ENCODE data around the gene DOK6. TPM values are rescaled to one million over a fixed set of nuclear protein-coding genes. Genes with fewer than 3 reads are reported as not detected.
A peak's percentile ranks its signal among the peaks of the same experiment; 100 is the strongest.

The DOK6 gene
- polyA plus RNA-seq, 4 donors, result 0.27 to 5.7 (median 0.63) TPM; not detected in 1

GRCh38 chr18:69401972-69402532, 1.4 kb downstream of the DOK6 start:
- Histone ChIP-seq H3K4me1 (ENCODE audit: control insufficient read depth in 3 of 3, insufficient read depth in 2 of 3, low read depth in 1 of 3, low read length in 2 of 3) (no peaks in the 10 kb centered on the region), H3K36me3 (ENCODE audit: control insufficient read depth in 3 of 3, insufficient read depth in 2 of 3, low read depth in 1 of 3, low read length in 3 of 3) (no peaks in the 10 kb centered on the region), H3K27me3 (ENCODE audit: control insufficient read depth in 3 of 3, insufficient read depth in 3 of 3, low read length in 3 of 3) (peaks cover 13 to 36% (median 15%) of the 10 kb centered on the region in 3 donors), H3K9me3 (ENCODE audit: control insufficient read depth in 2 of 2, insufficient read depth in 1 of 2, low read depth in 1 of 2, low read length in 1 of 2) (peaks cover 0 to 1% of the 10 kb centered on the region in 2 donors), H3K4me3 (ENCODE audit: low read depth in 1 of 3, low read length in 3 of 3) (peak overlapping the region in 1 of 3 donors; percentile 63), H3K27ac (ENCODE audit: low read depth in 1 of 3, low read length in 2 of 3) (no peak overlapping the region)
- DNase-seq, result peak in 1 of 2 donors; percentile 2
- FAIRE-seq, result no peak
- WGBS, 3 donors, result 7 to 11% (median 11%) methylated on average over 19 of the region's 19 CpGs

GRCh38 chr18:69402533-69402989, 1.9 kb downstream of the DOK6 start:
- Histone ChIP-seq H3K27me3 (ENCODE audit: control insufficient read depth in 3 of 3, insufficient read depth in 3 of 3, low read length in 3 of 3) (peaks cover 13 to 36% (median 15%) of the 10 kb centered on the region in 3 donors), H3K4me3 (ENCODE audit: low read depth in 1 of 3, low read length in 3 of 3) (peak overlapping the region in 1 of 3 donors; percentile 63), H3K4me1 (ENCODE audit: control insufficient read depth in 3 of 3, insufficient read depth in 2 of 3, low read depth in 1 of 3, low read length in 2 of 3) (no peaks in the 10 kb centered on the region), H3K27ac (ENCODE audit: low read depth in 1 of 3, low read length in 2 of 3) (no peak overlapping the region), H3K9me3 (ENCODE audit: control insufficient read depth in 2 of 2, insufficient read depth in 1 of 2, low read depth in 1 of 2, low read length in 1 of 2) (no peaks in the 10 kb centered on the region), H3K36me3 (ENCODE audit: control insufficient read depth in 3 of 3, insufficient read depth in 2 of 3, low read depth in 1 of 3, low read length in 3 of 3) (no peaks in the 10 kb centered on the region)
- FAIRE-seq, result no peak
- peak in 1 of 2 donors; percentile 17 for DNase-seq
- 10 to 20% (median 14%) methylated on average over 20 of the region's 20 CpGs for WGBS, 3 donors

- no peak for FAIRE-seq
- no peak for DNase-seq
- H3K27me3 ChIP-seq (ENCODE audit: control insufficient read depth in 3 of 3, insufficient read depth in 3 of 3, low read length in 3 of 3), result peaks cover 0 to 3% (median 0%) of the 10 kb centered on the region in 3 donors
- 69 to 81% (median 72%) methylated on average over 1 of the region's 1 CpG for WGBS, 3 donors
- H3K4me1 ChIP-seq (ENCODE audit: control insufficient read depth in 3 of 3, insufficient read depth in 2 of 3, low read depth in 1 of 3, low read length in 2 of 3), result no peaks in the 10 kb centered on the region
- no peaks in the 10 kb centered on the region for H3K36me3 ChIP-seq (ENCODE audit: control insufficient read depth in 3 of 3, insufficient read depth in 2 of 3, low read depth in 1 of 3, low read length in 3 of 3)
- H3K27ac ChIP-seq (ENCODE audit: low read depth in 1 of 3, low read length in 2 of 3), result no peak overlapping the region
- no peaks in the 10 kb centered on the region for H3K9me3 ChIP-seq (ENCODE audit: control insufficient read depth in 2 of 2, insufficient read depth in 1 of 2, low read depth in 1 of 2, low read length in 1 of 2)
- H3K4me3 ChIP-seq (ENCODE audit: low read depth in 1 of 3, low read length in 3 of 3), result no peak overlapping the region
Observed at GRCh38 chr18:69408522-69408921, 7.8 kb downstream of the DOK6 start.

GRCh38 chr18:69411199-69411598, 10.5 kb downstream of the DOK6 start:
- H3K27ac ChIP-seq (ENCODE audit: low read depth in 1 of 3, low read length in 2 of 3), result no peak overlapping the region
- FAIRE-seq (no peak), DNase-seq (no peak)
- no peaks in the 10 kb centered on the region for H3K27me3 ChIP-seq (ENCODE audit: control insufficient read depth in 3 of 3, insufficient read depth in 3 of 3, low read length in 3 of 3)
- H3K36me3 ChIP-seq (ENCODE audit: control insufficient read depth in 3 of 3, insufficient read depth in 2 of 3, low read depth in 1 of 3, low read length in 3 of 3), result no peaks in the 10 kb centered on the region
- no peaks in the 10 kb centered on the region for H3K4me1 ChIP-seq (ENCODE audit: control insufficient read depth in 3 of 3, insufficient read depth in 2 of 3, low read depth in 1 of 3, low read length in 2 of 3)
- H3K4me3 ChIP-seq (ENCODE audit: low read depth in 1 of 3, low read length in 3 of 3), result no peak overlapping the region
- no peaks in the 10 kb centered on the region for H3K9me3 ChIP-seq (ENCODE audit: control insufficient read depth in 2 of 2, insufficient read depth in 1 of 2, low read depth in 1 of 2, low read length in 1 of 2)

- no peaks in the 10 kb centered on the region for H3K27me3 ChIP-seq (ENCODE audit: control insufficient read depth in 3 of 3, insufficient read depth in 3 of 3, low read length in 3 of 3)
- H3K9me3 ChIP-seq (ENCODE audit: control insufficient read depth in 2 of 2, insufficient read depth in 1 of 2, low read depth in 1 of 2, low read length in 1 of 2), result no peaks in the 10 kb centered on the region
- DNase-seq, result no peak
- no peaks in the 10 kb centered on the region for H3K4me1 ChIP-seq (ENCODE audit: control insufficient read depth in 3 of 3, insufficient read depth in 2 of 3, low read depth in 1 of 3, low read length in 2 of 3)
- H3K36me3 ChIP-seq (ENCODE audit: control insufficient read depth in 3 of 3, insufficient read depth in 2 of 3, low read depth in 1 of 3, low read length in 3 of 3), result no peaks in the 10 kb centered on the region
- H3K4me3 ChIP-seq (ENCODE audit: low read depth in 1 of 3, low read length in 3 of 3), result no peak overlapping the region
- no peak for FAIRE-seq
- H3K27ac ChIP-seq (ENCODE audit: low read depth in 1 of 3, low read length in 2 of 3), result no peak overlapping the region
- WGBS, 3 donors, result 69 to 90% (median 69%) methylated on average over 1 of the region's 1 CpG
Observed at GRCh38 chr18:69414184-69414583, 13.5 kb downstream of the DOK6 start.

GRCh38 chr18:69432847-69433246, 32.2 kb downstream of the DOK6 start:
- Histone ChIP-seq H3K9me3 (ENCODE audit: control insufficient read depth in 2 of 2, insufficient read depth in 1 of 2, low read depth in 1 of 2, low read length in 1 of 2) (no peaks in the 10 kb centered on the region), H3K36me3 (ENCODE audit: control insufficient read depth in 3 of 3, insufficient read depth in 2 of 3, low read depth in 1 of 3, low read length in 3 of 3) (no peaks in the 10 kb centered on the region), H3K4me3 (ENCODE audit: low read depth in 1 of 3, low read length in 3 of 3) (no peak overlapping the region), H3K4me1 (ENCODE audit: control insufficient read depth in 3 of 3, insufficient read depth in 2 of 3, low read depth in 1 of 3, low read length in 2 of 3) (no peaks in the 10 kb centered on the region), H3K27ac (ENCODE audit: low read depth in 1 of 3, low read length in 2 of 3) (no peak overlapping the region), H3K27me3 (ENCODE audit: control insufficient read depth in 3 of 3, insufficient read depth in 3 of 3, low read length in 3 of 3) (no peaks in the 10 kb centered on the region)
- no peak for FAIRE-seq
- no peak for DNase-seq

- no peaks in the 10 kb centered on the region for H3K27me3 ChIP-seq (ENCODE audit: control insufficient read depth in 3 of 3, insufficient read depth in 3 of 3, low read length in 3 of 3)
- no peak overlapping the region for H3K27ac ChIP-seq (ENCODE audit: low read depth in 1 of 3, low read length in 2 of 3)
- H3K36me3 ChIP-seq (ENCODE audit: control insufficient read depth in 3 of 3, insufficient read depth in 2 of 3, low read depth in 1 of 3, low read length in 3 of 3), result no peaks in the 10 kb centered on the region
- DNase-seq (no peak), FAIRE-seq (no peak)
- H3K4me1 ChIP-seq (ENCODE audit: control insufficient read depth in 3 of 3, insufficient read depth in 2 of 3, low read depth in 1 of 3, low read length in 2 of 3), result no peaks in the 10 kb centered on the region
- WGBS, 3 donors, result 74 to 84% (median 80%) methylated on average over 2 of the region's 2 CpGs
- H3K9me3 ChIP-seq (ENCODE audit: control insufficient read depth in 2 of 2, insufficient read depth in 1 of 2, low read depth in 1 of 2, low read length in 1 of 2), result peaks cover 0 to 9% of the 10 kb centered on the region in 2 donors
- H3K4me3 ChIP-seq (ENCODE audit: low read depth in 1 of 3, low read length in 3 of 3), result no peak overlapping the region
Observed at GRCh38 chr18:69435000-69435399, 34.3 kb downstream of the DOK6 start.

- no peaks in the 10 kb centered on the region for H3K4me1 ChIP-seq (ENCODE audit: control insufficient read depth in 3 of 3, insufficient read depth in 2 of 3, low read depth in 1 of 3, low read length in 2 of 3)
- no peak overlapping the region for H3K4me3 ChIP-seq (ENCODE audit: low read depth in 1 of 3, low read length in 3 of 3)
- FAIRE-seq (no peak), DNase-seq (no peak)
- no peak overlapping the region for H3K27ac ChIP-seq (ENCODE audit: low read depth in 1 of 3, low read length in 2 of 3)
- H3K9me3 ChIP-seq (ENCODE audit: control insufficient read depth in 2 of 2, insufficient read depth in 1 of 2, low read depth in 1 of 2, low read length in 1 of 2), result peaks cover 0 to 13% of the 10 kb centered on the region in 2 donors
- no peaks in the 10 kb centered on the region for H3K36me3 ChIP-seq (ENCODE audit: control insufficient read depth in 3 of 3, insufficient read depth in 2 of 3, low read depth in 1 of 3, low read length in 3 of 3)
- no peaks in the 10 kb centered on the region for H3K27me3 ChIP-seq (ENCODE audit: control insufficient read depth in 3 of 3, insufficient read depth in 3 of 3, low read length in 3 of 3)
- WGBS, 3 donors, result 83 to 89% (median 83%) methylated on average over 4 of the region's 4 CpGs
Observed at GRCh38 chr18:69444221-69444620, 43.5 kb downstream of the DOK6 start.

GRCh38 chr18:69447886-69448285, 47.2 kb downstream of the DOK6 start:
- Histone ChIP-seq H3K36me3 (ENCODE audit: control insufficient read depth in 3 of 3, insufficient read depth in 2 of 3, low read depth in 1 of 3, low read length in 3 of 3) (no peaks in the 10 kb centered on the region), H3K9me3 (ENCODE audit: control insufficient read depth in 2 of 2, insufficient read depth in 1 of 2, low read depth in 1 of 2, low read length in 1 of 2) (peaks cover 0 to 8% of the 10 kb centered on the region in 2 donors), H3K4me1 (ENCODE audit: control insufficient read depth in 3 of 3, insufficient read depth in 2 of 3, low read depth in 1 of 3, low read length in 2 of 3) (no peaks in the 10 kb centered on the region), H3K27me3 (ENCODE audit: control insufficient read depth in 3 of 3, insufficient read depth in 3 of 3, low read length in 3 of 3) (no peaks in the 10 kb centered on the region), H3K27ac (ENCODE audit: low read depth in 1 of 3, low read length in 2 of 3) (no peak overlapping the region), H3K4me3 (ENCODE audit: low read depth in 1 of 3, low read length in 3 of 3) (no peak overlapping the region)
- DNase-seq (no peak), FAIRE-seq (no peak)
- WGBS, 3 donors, result 77 to 100% (median 94%) methylated on average over 1 of the region's 1 CpG
